Heart left ventricle (tissue), 13 donors: Measurements from ENCODE around the gene IL1A.

ENCODE experiments used
- CTCF ChIP-seq, 12 donors: fragments of 200-600 bp; sonication (generic) in 4 of 12; IDR thresholded peaks; one replicate each; pipeline versions ENCODE4 v1.5.0 to v1.8.0; 2018 to 2022; ENCODE audit warnings: antibody characterized with exemption in 12 of 12, mild to moderate bottlenecking in 5 of 12
- POLR2A ChIP-seq, 2 donors: fragments of 450-650 bp; IDR thresholded peaks; one replicate each; pipeline ENCODE4 v1.6.1; 2017; ENCODE audit warnings: antibody characterized with exemption in 2 of 2, mild to moderate bottlenecking in 2 of 2, moderate library complexity in 2 of 2
- donor health status: ischemic (EF 13 %, LVEDD 7.1; RV severe dilation, severe dysfunction).
- donor health status: DM: no; HTN: yes; CAD: no.
- donor health status: DM: no; HTN: no; CAD: no.
- donor health status: ischemic (EF 25% LVEDD 6.9; RV normal size, moderate dysfunction).
- donor health status: ischemic (EF 25% LVEDD 5.7; RV mildly dilated, moderate dysfunction).
- donor health status: ischemic (EF 35%, LVEDD 5.7; RV mildly dilated, moderate dysfunction).
- donor health status: nonischemic (EF 11% LVEDD 7.7; RV severe dilation, severe dysfunction).
- donor health status: DM: yes; HTN: yes; CAD: no.
- donor health status: PGD.
- donor health status: ischemic (EF 29% LVEDD 5.4; RV normal size, mild dysfunction).
- donor health status: nonischemic (EF 23%, LVEDD 6.1; RV moderate dilation, normal function).

- TF ChIP-seq CTCF (IDR thresholded peaks at IDR 0.05) (no peak), POLR2A (IDR thresholded peaks at IDR 0.05) (no peak)
These were observed 24.1 kb downstream of the IL1A start for GRCh38 chr2:112760149-112760548.
